ENCODE measurements around the gene GNPTG. TPM values are rescaled to one million over a fixed set of nuclear protein-coding genes. Genes with fewer than 3 reads are reported as not detected.

Gene GNPTG
- total and polyA plus RNA-seq, 2 of the 8 experiments (the other 6 are each of a cell fraction or from before 2014, with no cell fraction given) = 26.2 to 51.2 TPM

GRCh38 chr16:1374418-1375297, 22.9 kb downstream of the GNPTG start (continued):
- no peak for TF ChIP-seq CHD7 (IDR thresholded peaks at IDR 0.05; ENCODE audit: insufficient replicate concordance, low read length)
- TF ChIP-seq PHF8 (conservative IDR thresholded peaks at IDR 0.05; ENCODE audit: low read depth, low read length) = no peak
- no peak for TF ChIP-seq CHD2 (IDR thresholded peaks at IDR 0.05; ENCODE audit: low read length)
